Loucy (cell line): ENCODE data around the gene MACROD2.

Source experiments
- CTCF ChIP-seq: fragments of 200-600 bp; sonication (generic); conservative IDR thresholded peaks from 2 replicates; pipeline ENCODE4 v1.5.1; 2014; ENCODE audit warnings: mild to moderate bottlenecking, antibody characterized with exemption, low read length
- EZH2phosphoT487 ChIP-seq: fragments of 200-600 bp; IDR thresholded peaks from 2 replicates; pipeline ENCODE4 v1.6.1; 2018; ENCODE audit warnings: antibody characterized with exemption, mild to moderate bottlenecking, moderate library complexity, borderline replicate concordance

- TF ChIP-seq CTCF, result no peak
- no peak for TF ChIP-seq EZH2phosphoT487
Measured at GRCh38 chr20:15623215-15623614, 1627.9 kb downstream of the MACROD2 start.
